Heart left ventricle (tissue), 16 donors: ENCODE results near the gene DDB1. TPM values are rescaled to one million over a fixed set of nuclear protein-coding genes. Genes with fewer than 3 reads are reported as not detected.

Source experiments
- ATAC-seq, 4 donors: fragments of 200-7000 bp; cut with Tn5 transposase; one replicate each; pipeline ENCODE4 v1.9.1; 2020 to 2022; ENCODE audit warnings: moderate library complexity in 4 of 4, mild to moderate bottlenecking in 3 of 4, moderate number of reproducible peaks in 1 of 4
- DNase-seq, 5 donors: peaks; one replicate each; pipeline ENCODE4 v3.0.0-alpha.2; 2020
- H3K27ac ChIP-seq, 12 donors: fragments of 200-600 bp; sonication (generic) in 4 of 12; one replicate each; pipeline versions ENCODE4 v1.5.0 to v1.8.0; 2016 to 2022; ENCODE audit warnings: mild to moderate bottlenecking in 2 of 12
- H3K27me3 ChIP-seq, 9 donors: fragments of 200-600 bp; sonication (generic) in 2 of 9; one replicate each; pipeline versions ENCODE4 v1.5.1 to v1.8.0; 2016 to 2022; ENCODE audit warnings: mild to moderate bottlenecking in 3 of 9
- H3K36me3 ChIP-seq, 9 donors: fragments of 200-600 bp; sonication (generic) in 2 of 9; one replicate each; pipeline versions ENCODE4 v1.5.0 to v1.8.0; 2018 to 2022; ENCODE audit warnings: mild to moderate bottlenecking in 2 of 9
- H3K4me1 ChIP-seq, 12 donors: fragments of 200-600 bp; sonication (generic) in 4 of 12; one replicate each; pipeline versions ENCODE4 v1.5.0 to v1.8.0; 2016 to 2022; ENCODE audit warnings: mild to moderate bottlenecking in 3 of 12
- H3K4me3 ChIP-seq, 12 donors: fragments of 200-600 bp; sonication (generic) in 4 of 12; one replicate each; pipeline versions ENCODE4 v1.5.0 to v1.8.0; 2017 to 2022; ENCODE audit warnings: mild to moderate bottlenecking in 9 of 12, moderate library complexity in 4 of 12
- H3K9me3 ChIP-seq, 12 donors: fragments of 200-600 bp; sonication (generic) in 4 of 12; one replicate each; pipeline versions ENCODE4 v1.5.0 to v1.8.0; 2016 to 2022; ENCODE audit warnings: mild to moderate bottlenecking in 1 of 12
- POLR2A ChIP-seq, 2 donors: fragments of 450-650 bp; IDR thresholded peaks; one replicate each; pipeline ENCODE4 v1.6.1; 2017; ENCODE audit warnings: antibody characterized with exemption in 2 of 2, mild to moderate bottlenecking in 2 of 2, moderate library complexity in 2 of 2
- WGBS, 4 donors: extraction: QIAGEN DNeasy Blood & Tissue Kit in 2 of 4; methylation state at CpG; one replicate each; pipeline versions ENCODE4 v1.1.5 to v1.1.7; 2013 to 2018; 5-methylcytosine and 5-hydroxymethylcytosine counted together
- intact Hi-C, 10 donors: fragments of 100-400 bp; cut with DNase I; formaldehyde crosslinking; loops; one replicate each; pipeline versions ENCODE4 v1.11.1 to v1.14.2; 2022
- polyA plus RNA-seq, 2 donors: library from polyadenylated mRNA; stranded (reverse); fragments of 200-250 nt; gene quantifications; one replicate each; pipeline ENCODE4 v1.2.3, GENCODE V29; 2013
- total RNA-seq, 9 donors: library from RNA; depleted of rRNA in 2 of 9; stranded (reverse); fragments of >200 nt in 2 of 9; fragmentation: NEBNext Ultra II Directional in 3 of 9; extraction: Animal tissue kit (Norgen Biotek cat#: 25700) in 3 of 9; gene quantifications; one replicate each; pipeline versions ENCODE4 v1.1.0 to v1.2.4, GENCODE V29; 2016 to 2023
- TF ChIP-seq, protein P1 (sequence below), 12 donors: fragments of 200-600 bp; sonication (generic) in 4 of 12; IDR thresholded peaks; one replicate each; pipeline versions ENCODE4 v1.5.0 to v1.8.0; 2018 to 2022; ENCODE audit warnings: antibody characterized with exemption in 12 of 12, mild to moderate bottlenecking in 5 of 12
- donor health status: ischemic (EF 13 %, LVEDD 7.1; RV severe dilation, severe dysfunction).
- donor health status: healthy with polysubstance abuse.
- donor health status: DM: no; HTN: yes; CAD: no.
- donor health status: DM: no; HTN: no; CAD: no.
- donor health status: ischemic (EF 25% LVEDD 6.9; RV normal size, moderate dysfunction).
- donor health status: ischemic (EF 25% LVEDD 5.7; RV mildly dilated, moderate dysfunction).
- donor health status: healthy.
- donor health status: DM: yes; HTN: yes; CAD: no.
- donor health status: ischemic (EF 35%, LVEDD 5.7; RV mildly dilated, moderate dysfunction).
- donor health status: nonischemic (EF 11% LVEDD 7.7; RV severe dilation, severe dysfunction).
- donor health status: DM: yes; HTN: yes; CAD: no.
- donor health status: PGD.
- donor health status: ischemic (EF 29% LVEDD 5.4; RV normal size, mild dysfunction).
- donor health status: nonischemic (EF 23%, LVEDD 6.1; RV moderate dilation, normal function).

DDB1 gene
- total and polyA plus RNA-seq, 11 donors: 78.8 to 158 (median 130) TPM

DNA sequence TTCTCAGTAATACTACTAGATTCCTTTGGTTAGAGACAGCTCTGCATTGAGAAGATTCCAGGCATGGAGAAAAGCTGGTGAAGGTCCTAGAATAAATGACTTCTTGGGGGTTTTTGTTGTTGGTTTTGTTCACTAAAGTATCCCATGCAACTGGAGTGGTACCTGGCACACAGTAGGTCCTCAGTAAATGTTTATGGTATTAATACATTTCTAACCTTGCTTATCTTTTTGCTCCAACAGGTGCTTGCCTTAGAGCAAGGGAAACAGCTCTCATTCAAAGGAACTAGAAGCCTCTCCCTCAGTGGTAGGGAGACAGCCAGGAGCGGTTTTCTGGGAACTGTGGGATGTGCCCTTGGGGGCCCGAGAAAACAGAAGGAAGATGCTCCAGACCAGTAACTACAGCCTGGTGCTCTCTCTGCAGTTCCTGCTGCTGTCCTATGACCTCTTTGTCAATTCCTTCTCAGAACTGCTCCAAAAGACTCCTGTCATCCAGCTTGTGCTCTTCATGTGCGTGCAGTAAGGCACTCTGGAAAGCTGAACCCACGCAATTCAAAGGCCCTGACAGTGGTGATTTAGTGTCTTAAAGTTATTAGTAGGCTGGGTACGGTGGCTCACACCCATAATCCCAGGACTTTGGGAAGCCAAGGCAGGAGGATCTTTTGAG, 31.2 kb upstream of the DDB1 start:
- 92 to 97% (median 94%) methylated on average over 5 of the region's 5 CpGs for WGBS, 4 donors
- no peak overlapping the region for H3K4me3 ChIP-seq
- no peaks in the 10 kb centered on the region for H3K9me3 ChIP-seq
- no peaks in the 10 kb centered on the region for H3K27me3 ChIP-seq
- intact Hi-C loops: no loop called here
- H3K36me3 ChIP-seq: peaks cover 0 to 57% (median 53%) of the 10 kb centered on the region in 9 donors
- no peak for TF ChIP-seq POLR2A (IDR thresholded peaks at IDR 0.05)
- TF ChIP-seq, protein P1, sequence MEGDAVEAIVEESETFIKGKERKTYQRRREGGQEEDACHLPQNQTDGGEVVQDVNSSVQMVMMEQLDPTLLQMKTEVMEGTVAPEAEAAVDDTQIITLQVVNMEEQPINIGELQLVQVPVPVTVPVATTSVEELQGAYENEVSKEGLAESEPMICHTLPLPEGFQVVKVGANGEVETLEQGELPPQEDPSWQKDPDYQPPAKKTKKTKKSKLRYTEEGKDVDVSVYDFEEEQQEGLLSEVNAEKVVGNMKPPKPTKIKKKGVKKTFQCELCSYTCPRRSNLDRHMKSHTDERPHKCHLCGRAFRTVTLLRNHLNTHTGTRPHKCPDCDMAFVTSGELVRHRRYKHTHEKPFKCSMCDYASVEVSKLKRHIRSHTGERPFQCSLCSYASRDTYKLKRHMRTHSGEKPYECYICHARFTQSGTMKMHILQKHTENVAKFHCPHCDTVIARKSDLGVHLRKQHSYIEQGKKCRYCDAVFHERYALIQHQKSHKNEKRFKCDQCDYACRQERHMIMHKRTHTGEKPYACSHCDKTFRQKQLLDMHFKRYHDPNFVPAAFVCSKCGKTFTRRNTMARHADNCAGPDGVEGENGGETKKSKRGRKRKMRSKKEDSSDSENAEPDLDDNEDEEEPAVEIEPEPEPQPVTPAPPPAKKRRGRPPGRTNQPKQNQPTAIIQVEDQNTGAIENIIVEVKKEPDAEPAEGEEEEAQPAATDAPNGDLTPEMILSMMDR (IDR thresholded peaks at IDR 0.05): no peak
- H3K4me1 ChIP-seq: peaks cover 0 to 35% (median 28%) of the 10 kb centered on the region in 12 donors
- DNase-seq (peak in 1 of 5 donors; percentile 5), ATAC-seq (no peak)
- no peak overlapping the region for H3K27ac ChIP-seq

DNA sequence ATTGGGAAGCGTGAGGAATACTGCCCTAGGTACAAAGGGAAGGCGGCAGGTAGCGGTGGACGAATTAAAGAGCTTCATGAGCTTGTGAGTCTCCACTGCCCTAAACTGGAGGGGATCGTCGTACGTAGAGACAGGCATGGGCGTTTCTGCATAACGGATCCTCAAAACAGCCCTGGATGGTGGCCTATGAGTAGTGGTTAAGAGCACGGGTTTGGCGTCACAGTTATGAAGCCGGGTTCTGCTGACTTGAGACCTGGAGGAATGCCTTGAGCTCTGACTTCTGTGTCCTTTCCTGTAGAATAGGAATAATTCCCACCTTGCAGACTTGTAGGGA, 29.6 kb upstream of the DDB1 start:
- Histone ChIP-seq H3K27ac (peak overlapping the region; percentile 95 to 100 (median 99)), H3K36me3 (peaks cover 0 to 41% (median 37%) of the 10 kb centered on the region in 9 donors), H3K27me3 (no peaks in the 10 kb centered on the region), H3K9me3 (no peaks in the 10 kb centered on the region), H3K4me1 (peaks cover 0 to 49% (median 28%) of the 10 kb centered on the region in 12 donors), H3K4me3 (peak overlapping the region; percentile 46 to 86 (median 73))
- TF ChIP-seq, protein P1 (IDR thresholded peaks at IDR 0.05): no peak
- no peak for TF ChIP-seq POLR2A (IDR thresholded peaks at IDR 0.05)
- ATAC-seq (peak in 3 of 4 donors; percentile 1 to 16 (median 13)), DNase-seq (no peak)
- intact Hi-C loops: loop anchor here in 1 of 10 donors (2.0 kb wide), 1 partner anchor 30 kb away; the partner anchor contains the start of genes DDB1 and TKFC
- WGBS, 4 donors: 0 to 2% (median 1%) methylated on average over 12 of the region's 12 CpGs

DNA sequence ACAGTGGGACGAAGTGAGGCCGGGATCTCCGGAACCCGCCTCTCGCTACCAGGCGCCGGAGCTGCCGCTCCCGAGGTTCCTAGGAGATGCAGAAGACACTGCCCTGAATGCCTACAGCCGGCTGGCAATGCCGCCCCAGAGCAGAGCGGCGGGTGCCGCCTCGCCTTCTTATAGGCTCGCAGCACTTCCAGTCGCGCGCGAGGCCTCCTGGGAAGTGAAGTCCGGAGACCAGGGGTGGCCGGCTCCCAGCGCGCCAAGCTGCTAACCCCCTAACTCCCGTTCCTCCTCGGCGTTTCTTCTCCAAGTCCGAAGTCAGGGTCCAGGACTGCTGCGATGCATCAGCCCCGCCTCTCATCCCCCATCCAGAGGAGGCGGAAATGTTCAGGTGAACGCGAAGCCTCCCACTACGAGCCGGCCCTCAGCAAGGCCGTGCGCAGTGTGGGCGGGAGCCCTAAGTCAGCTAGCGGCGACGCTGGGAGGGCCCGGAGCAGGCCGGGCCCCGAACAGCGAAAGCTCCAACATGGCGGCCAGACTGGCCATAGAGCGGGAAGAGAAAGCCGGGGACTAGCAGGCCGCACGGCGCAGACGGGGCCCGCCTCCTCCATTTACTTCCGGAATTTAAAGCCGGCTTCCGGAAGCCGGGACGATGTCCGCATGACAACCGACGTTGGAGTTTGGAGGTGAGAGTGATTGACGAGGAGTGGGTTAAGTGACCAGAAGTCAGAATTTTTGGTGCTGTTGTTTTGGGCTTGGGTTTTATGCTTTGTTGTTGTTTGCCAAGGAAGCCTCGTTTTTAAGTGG, 29.0 kb upstream of the DDB1 start, which contains the start of the genes CYB561A3 and TMEM138:
CYB561A3 (minus strand) TSS at position 142 of the 801 bp plus-strand sequence. CDS start 5,169 bp downstream, outside the sequence.
TMEM138 (plus strand) TSS at position 634 of the 801 bp plus-strand sequence. CDS start 2,017 bp downstream, outside the sequence.
- Histone ChIP-seq H3K27ac (peak within 1 kb of the TSS; percentile 95 to 100 (median 99)), H3K9me3 (no peaks in the 10 kb centered on the region), H3K4me1 (peaks cover 0 to 55% (median 28%) of the 10 kb centered on the region in 12 donors), H3K27me3 (no peaks in the 10 kb centered on the region), H3K36me3 (peaks cover 0 to 35% (median 31%) of the 10 kb centered on the region in 9 donors), H3K4me3 (peak within 1 kb of the TSS; percentile 46 to 86 (median 73))
- peak; percentile 96 to 97 (median 97) for ATAC-seq
- intact Hi-C loops: loop anchor here in 3 of 10 donors (1.0 to 2.0 kb wide), 2 partner anchors 29 kb away; partner anchors contain the start of genes DDB1 (in 3 of the 3) and TKFC (in 3 of the 3)
- WGBS, 4 donors: 0 to 1% (median 0%) methylated on average over 38 to 63 of the region's 63 CpGs
- TF ChIP-seq POLR2A (IDR thresholded peaks at IDR 0.05): peak in 1 of 2 donors; percentile 79
- TF ChIP-seq, protein P1 (IDR thresholded peaks at IDR 0.05): no peak
- DNase-seq: peak; percentile 91 to 95 (median 94)
